ENCODE data around the gene MRPL22. TPM values are rescaled to one million over a fixed set of nuclear protein-coding genes. Genes with fewer than 3 reads are reported as not detected.

The MRPL22 gene
- total and polyA plus RNA-seq, 2 of the 13 experiments (the other 11 are each of a cell fraction or from before 2014, with no cell fraction given) = 66.8 to 84.8 TPM

- Histone ChIP-seq H3K4me1 (ENCODE audit: insufficient read depth, low read length) (no peaks in the 10 kb centered on the region), H3K36me3 (replicated peaks in 1 of 2; ENCODE audit: control insufficient read depth in 1 of 2, insufficient read depth in 2 of 2, low read length in 2 of 2) (peaks cover 10 to 47% of the 10 kb centered on the region in 2 experiments), H3K4me3 (replicated peaks in 1 of 3; ENCODE audit: insufficient read depth in 1 of 3, low read depth in 2 of 3, low read length in 3 of 3) (no peak overlapping the region), H2AFZ (ENCODE audit: low read length) (no peak overlapping the region), H4K20me1 (ENCODE audit: insufficient read depth, low read length) (no peaks in the 10 kb centered on the region), H3K79me2 (ENCODE audit: insufficient read depth, low read length) (peaks cover 9% of the 10 kb centered on the region), H3K27ac (ENCODE audit: extremely low read length, insufficient read depth, low read length) (no peak overlapping the region), H3K4me2 (ENCODE audit: low read depth, low read length) (no peak overlapping the region), H3K27me3 (ENCODE audit: control insufficient read depth in 1 of 2, insufficient read depth in 2 of 2, low read length in 2 of 2) (no peaks in the 10 kb centered on the region), H3K9ac (ENCODE audit: insufficient read depth, low read depth, low read length) (no peak overlapping the region), H3K9me3 (ENCODE audit: low read length) (no peaks in the 10 kb centered on the region)
- DNase-seq (ENCODE audit: low spot score) = no peak
- ChIA-PET POLR2A (no interaction called here), CTCF (ENCODE audit: low intra/inter-chr PET ratio, low total read pairs) (no interaction called here)
- in situ Hi-C loops (cut with HindIII; ENCODE audit: extremely low pct_ligation_motif_present, low pct_unique_long_range_greater_than_20kb) (no loop called here), intact Hi-C loops (cut with micrococcal nuclease; ENCODE audit: unreplicated experiment) (no loop called here)
- no TSS peak for BruUV-seq (replicated peaks)
- FAIRE-seq = no peak
- ATAC-seq = no peak
- TF ChIP-seq ZNF879 (CRISPR knock-in tag; IDR thresholded peaks at IDR 0.05) = no peak
- no peak for TF ChIP-seq KLF11 (CRISPR knock-in tag; IDR thresholded peaks at IDR 0.05)
- no peak for TF ChIP-seq MAF1 (CRISPR knock-in tag; IDR thresholded peaks at IDR 0.05; ENCODE audit: borderline replicate concordance)
- TF ChIP-seq ZNF264 (CRISPR knock-in tag; IDR thresholded peaks at IDR 0.05) = no peak
- no peak for TF ChIP-seq CSRNP2 (CRISPR knock-in tag; conservative IDR thresholded peaks at IDR 0.05; ENCODE audit: low read depth)
- TF ChIP-seq AHR (CRISPR knock-in tag; IDR thresholded peaks at IDR 0.05) = no peak
- TF ChIP-seq ZNF556 (CRISPR knock-in tag; IDR thresholded peaks at IDR 0.05; ENCODE audit: borderline replicate concordance) = no peak
- no peak for TF ChIP-seq FOXA3 (CRISPR knock-in tag; IDR thresholded peaks at IDR 0.05)
- TF ChIP-seq ZNF512B (CRISPR knock-in tag; IDR thresholded peaks at IDR 0.05; ENCODE audit: borderline replicate concordance) = no peak
- no peak for TF ChIP-seq TP53 (CRISPR knock-in tag; conservative IDR thresholded peaks at IDR 0.05)
- no peak for TF ChIP-seq TFDP2 (CRISPR knock-in tag; IDR thresholded peaks at IDR 0.05)
- TF ChIP-seq GATAD1 (CRISPR knock-in tag; IDR thresholded peaks at IDR 0.05) = no peak
- TF ChIP-seq FLYWCH1 (CRISPR knock-in tag; IDR thresholded peaks at IDR 0.05) = no peak
- TF ChIP-seq ETV5 (CRISPR knock-in tag; IDR thresholded peaks at IDR 0.05; ENCODE audit: borderline replicate concordance) = no peak
- TF ChIP-seq AHDC1 (CRISPR knock-in tag; IDR thresholded peaks at IDR 0.05; ENCODE audit: borderline replicate concordance) = no peak
- no peak for TF ChIP-seq ADNP (CRISPR knock-in tag; IDR thresholded peaks at IDR 0.05)
Observed at GRCh38 chr5:154956712-154957111, 15.8 kb downstream of the MRPL22 start.
